Breast epithelium (tissue), 4 donors: ENCODE measurements around the gene ACVR1B. TPM values are rescaled to one million over a fixed set of nuclear protein-coding genes. Genes with fewer than 3 reads are reported as not detected.
A peak's percentile ranks its signal among the peaks of the same experiment; 100 is the strongest.

Source experiments
- DNase-seq, 2 donors: peaks; one replicate each; pipeline ENCODE4 v3.0.0-alpha.2; 2019; ENCODE audit warnings: low spot score in 2 of 2
- H3K27ac ChIP-seq, 2 donors: fragments of 200-600 bp; sonication (generic) in 1 of 2; one replicate each; pipeline ENCODE4 v1.5.1; 2016 to 2019; ENCODE audit warnings: mild to moderate bottlenecking in 1 of 2
- H3K27me3 ChIP-seq, 2 donors: fragments of 200-600 bp; sonication (generic) in 1 of 2; one replicate each; pipeline versions ENCODE4 v1.5.1 to v1.6.0; 2017 to 2019; ENCODE audit warnings: control low read depth in 1 of 2, mild to moderate bottlenecking in 1 of 2
- H3K36me3 ChIP-seq: fragments of 200-600 bp; one replicate; pipeline ENCODE4 v1.5.1; 2019
- H3K4me1 ChIP-seq, 2 donors: fragments of 200-600 bp; sonication (generic); one replicate each; pipeline ENCODE4 v1.5.1; 2016 to 2019; ENCODE audit warnings: control low read depth in 1 of 2
- H3K4me3 ChIP-seq, 3 donors: fragments of 200-600 bp; sonication (generic); 1 replicate in 2 of 3; 2 replicates in 1 of 3; pipeline ENCODE4 v1.5.1; 2016 to 2019; ENCODE audit warnings: mild to moderate bottlenecking in 3 of 3, moderate library complexity in 2 of 3
- H3K9me3 ChIP-seq, 2 donors: fragments of 200-600 bp; sonication (generic) in 1 of 2; one replicate each; pipeline ENCODE4 v1.5.1; 2016 to 2019; ENCODE audit warnings: control low read depth in 1 of 2
- POLR2A ChIP-seq: fragments of 450-650 bp; IDR thresholded peaks from one replicate; pipeline ENCODE4 v1.6.1; 2016; ENCODE audit warnings: antibody characterized with exemption, mild to moderate bottlenecking, moderate library complexity
- POLR2AphosphoS5 ChIP-seq, 3 donors: sonication (generic); formaldehyde crosslinking; IDR thresholded peaks; one replicate each; pipeline ENCODE4 v1.6.1; 2017; ENCODE audit warnings: antibody characterized with exemption in 3 of 3
- intact Hi-C: fragments of 100-400 bp; cut with DNase I; formaldehyde crosslinking; loops from one replicate; pipeline ENCODE4 v1.15.1; 2023; ENCODE audit warnings: low total_unique reads
- total RNA-seq, 3 donors: library from RNA; depleted of rRNA; stranded (reverse); fragments of >200 nt; gene quantifications; one replicate each; pipeline ENCODE4 v1.1.0, GENCODE V29; 2016
- TF ChIP-seq, protein P1 (sequence below), 3 donors: fragments of 450-650 bp; IDR thresholded peaks; one replicate each; pipeline ENCODE4 v1.5.1; 2016 to 2017; ENCODE audit warnings: antibody characterized with exemption in 3 of 3, mild to moderate bottlenecking in 3 of 3, moderate library complexity in 3 of 3

ACVR1B gene
- total RNA-seq, 3 donors from 2014 or later, result 12.3 to 26.3 (median 23.6) TPM

DNA sequence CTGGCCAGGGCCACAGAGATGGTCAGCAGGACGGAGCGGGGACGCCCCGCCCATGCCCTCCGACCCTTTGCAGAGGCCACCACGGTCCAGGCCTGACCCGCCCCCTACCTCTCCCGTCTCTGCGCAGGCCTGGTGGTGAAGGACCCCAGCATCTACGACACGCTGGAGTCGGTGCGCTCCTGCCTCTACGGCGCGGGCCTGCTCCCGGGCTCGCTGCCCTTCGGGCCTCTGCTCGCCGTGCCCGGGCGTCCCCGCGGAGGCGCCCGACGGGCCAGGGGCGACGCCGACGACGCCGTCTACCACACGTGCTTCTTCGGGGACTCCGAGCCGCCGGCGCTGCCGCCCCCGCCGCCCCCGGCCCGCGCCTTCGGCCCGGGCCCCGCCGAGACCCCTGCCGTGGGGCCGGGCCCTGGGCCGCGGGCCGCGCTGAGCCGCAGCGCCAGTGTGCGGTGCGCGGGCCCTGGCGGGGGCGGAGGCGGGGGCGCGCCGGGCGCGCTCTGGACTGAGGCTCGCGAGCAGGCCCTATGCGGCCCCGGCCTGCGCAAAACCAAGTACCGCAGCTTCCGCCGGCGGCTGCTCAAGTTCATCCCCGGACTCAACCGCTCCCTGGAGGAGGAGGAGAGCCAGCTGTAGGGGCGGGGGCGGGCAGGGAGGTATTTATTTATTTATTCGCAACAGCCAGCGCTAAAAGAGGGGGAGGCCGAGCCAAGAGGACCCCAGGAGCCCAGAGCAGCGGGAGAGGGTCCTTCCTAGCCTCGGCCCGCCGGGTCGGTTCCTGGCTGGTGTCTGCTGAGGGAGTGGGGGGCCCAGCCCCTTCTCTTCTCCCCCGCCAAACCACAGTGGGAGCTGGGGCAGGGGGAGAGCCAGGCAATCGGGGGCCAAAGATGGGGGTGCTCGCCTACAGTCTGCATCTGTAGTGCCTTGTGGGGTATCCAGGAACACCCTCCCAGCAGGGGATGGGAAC is 63.4 kb downstream of the ACVR1B start:
- Histone ChIP-seq H3K27ac (peak overlapping the region in 1 of 2 donors; percentile 25), H3K36me3 (no peaks in the 10 kb centered on the region), H3K4me3 (no peak overlapping the region), H3K4me1 (no peaks in the 10 kb centered on the region), H3K27me3 (no peaks in the 10 kb centered on the region), H3K9me3 (no peaks in the 10 kb centered on the region)
- DNase-seq, result no peak
- intact Hi-C loops, result no loop called here
- no peak for TF ChIP-seq POLR2A
- TF ChIP-seq, protein P1, sequence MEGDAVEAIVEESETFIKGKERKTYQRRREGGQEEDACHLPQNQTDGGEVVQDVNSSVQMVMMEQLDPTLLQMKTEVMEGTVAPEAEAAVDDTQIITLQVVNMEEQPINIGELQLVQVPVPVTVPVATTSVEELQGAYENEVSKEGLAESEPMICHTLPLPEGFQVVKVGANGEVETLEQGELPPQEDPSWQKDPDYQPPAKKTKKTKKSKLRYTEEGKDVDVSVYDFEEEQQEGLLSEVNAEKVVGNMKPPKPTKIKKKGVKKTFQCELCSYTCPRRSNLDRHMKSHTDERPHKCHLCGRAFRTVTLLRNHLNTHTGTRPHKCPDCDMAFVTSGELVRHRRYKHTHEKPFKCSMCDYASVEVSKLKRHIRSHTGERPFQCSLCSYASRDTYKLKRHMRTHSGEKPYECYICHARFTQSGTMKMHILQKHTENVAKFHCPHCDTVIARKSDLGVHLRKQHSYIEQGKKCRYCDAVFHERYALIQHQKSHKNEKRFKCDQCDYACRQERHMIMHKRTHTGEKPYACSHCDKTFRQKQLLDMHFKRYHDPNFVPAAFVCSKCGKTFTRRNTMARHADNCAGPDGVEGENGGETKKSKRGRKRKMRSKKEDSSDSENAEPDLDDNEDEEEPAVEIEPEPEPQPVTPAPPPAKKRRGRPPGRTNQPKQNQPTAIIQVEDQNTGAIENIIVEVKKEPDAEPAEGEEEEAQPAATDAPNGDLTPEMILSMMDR (IDR thresholded peaks at IDR 0.05), result no peak

DNA sequence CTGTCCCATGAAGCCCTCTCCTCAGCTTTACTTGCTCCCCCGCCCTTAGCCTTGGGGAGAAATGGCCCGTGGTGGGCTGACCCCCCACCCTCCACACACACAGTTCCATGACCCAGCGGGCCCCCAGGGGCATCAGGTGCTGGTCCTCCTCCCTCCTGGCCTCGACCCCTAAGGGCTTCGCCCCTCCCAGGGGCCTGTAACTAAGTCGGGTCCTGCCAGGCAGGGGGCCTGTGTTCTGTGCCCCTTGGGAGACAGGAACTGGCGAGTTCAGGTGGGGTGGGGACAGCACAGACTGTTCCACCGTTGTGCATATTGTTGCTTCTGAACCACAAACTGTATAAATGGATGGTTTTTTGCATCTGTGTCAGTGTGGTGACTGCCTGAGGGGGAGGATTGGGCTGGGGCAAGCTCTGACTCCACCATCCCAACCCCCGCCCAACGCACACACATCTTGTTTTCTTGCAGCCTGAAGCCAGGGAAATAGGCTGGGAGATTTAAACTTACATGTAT is 64.1 kb downstream of the ACVR1B start:
- H3K27ac ChIP-seq, result peak overlapping the region in 1 of 2 donors; percentile 43
- intact Hi-C loops, result no loop called here
- no peak overlapping the region for H3K4me3 ChIP-seq
- no peak for DNase-seq
- H3K27me3 ChIP-seq, result no peaks in the 10 kb centered on the region
- H3K9me3 ChIP-seq, result no peaks in the 10 kb centered on the region
- no peak for TF ChIP-seq POLR2A
- TF ChIP-seq, protein P1 (IDR thresholded peaks at IDR 0.05), result no peak
- TF ChIP-seq POLR2AphosphoS5 (IDR thresholded peaks at IDR 0.05), result no peak
- H3K4me1 ChIP-seq, result no peaks in the 10 kb centered on the region
- H3K36me3 ChIP-seq, result no peaks in the 10 kb centered on the region

DNA sequence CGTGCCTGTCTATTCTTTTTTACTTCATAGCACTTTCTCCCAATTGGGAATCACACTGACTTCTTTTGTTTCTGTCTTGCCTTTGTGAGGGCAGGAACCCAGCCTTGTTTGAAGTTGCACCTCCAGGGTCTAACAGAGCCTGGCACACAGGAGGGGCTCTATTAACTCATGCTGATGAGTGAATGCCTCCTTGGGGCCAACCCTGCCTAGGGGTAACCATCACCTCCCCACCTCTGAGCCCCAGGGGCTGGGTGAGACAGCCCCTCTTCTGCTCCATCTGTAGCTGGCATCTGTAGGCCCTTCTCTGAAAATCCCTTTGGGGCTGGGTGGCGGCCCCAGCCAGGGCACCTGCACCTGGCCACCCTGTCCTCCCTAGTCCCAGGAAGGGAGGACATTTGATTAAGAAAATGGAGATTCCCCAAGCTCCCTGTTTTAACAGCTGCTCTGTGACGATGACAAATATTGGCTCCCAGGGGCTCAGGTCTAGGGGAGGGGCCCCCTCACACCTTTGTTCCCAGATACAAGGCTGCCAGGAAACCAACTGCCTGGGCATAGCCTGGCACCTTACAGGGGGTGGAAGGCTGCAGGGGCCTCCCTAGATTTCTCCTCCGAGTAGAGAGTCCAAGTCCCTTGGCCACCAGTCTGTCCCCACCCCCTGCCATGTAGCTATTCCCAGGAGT is 67.1 kb downstream of the ACVR1B start:
- H3K27me3 ChIP-seq, result no peaks in the 10 kb centered on the region
- no peak for DNase-seq
- no peaks in the 10 kb centered on the region for H3K9me3 ChIP-seq
- no peak overlapping the region for H3K27ac ChIP-seq
- no peaks in the 10 kb centered on the region for H3K4me1 ChIP-seq
- H3K4me3 ChIP-seq, result no peak overlapping the region
- H3K36me3 ChIP-seq, result no peaks in the 10 kb centered on the region
- intact Hi-C loops, result no loop called here
- no peak for TF ChIP-seq POLR2A

DNA sequence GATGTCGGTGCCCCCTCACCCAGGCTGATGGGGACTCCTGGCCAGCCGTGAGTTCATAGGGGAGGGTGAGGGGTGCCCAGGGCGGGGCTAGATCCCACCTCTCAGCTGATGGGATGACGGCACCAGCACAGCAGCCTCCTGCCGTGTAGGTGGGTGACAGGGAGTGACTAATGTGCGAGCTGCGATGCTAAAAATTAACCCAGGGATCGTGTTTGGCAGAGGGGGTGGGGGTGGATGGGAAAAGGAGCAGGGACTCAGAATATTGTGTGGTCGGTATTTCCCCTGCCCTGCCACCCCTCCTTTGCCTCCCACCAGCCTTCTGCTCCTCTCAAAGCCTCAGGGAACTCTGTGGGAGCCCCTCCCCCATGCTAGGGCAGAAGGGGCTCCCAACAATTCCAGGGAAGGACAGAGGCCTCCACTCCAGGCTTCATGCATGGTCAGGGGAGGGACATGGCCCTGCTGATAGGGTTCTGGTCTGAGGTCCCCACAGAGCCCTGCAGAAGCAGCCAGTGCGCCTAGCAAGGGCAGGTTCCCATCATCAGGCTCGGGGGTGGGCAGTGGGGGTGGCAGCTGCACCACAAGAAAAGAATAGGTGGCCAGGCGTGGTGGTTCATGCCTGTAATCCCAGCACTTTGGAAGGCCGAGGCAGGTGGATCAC is 67.7 kb downstream of the ACVR1B start:
- H3K4me3 ChIP-seq, result no peak overlapping the region
- H3K27me3 ChIP-seq, result no peaks in the 10 kb centered on the region
- H3K9me3 ChIP-seq, result no peaks in the 10 kb centered on the region
- H3K4me1 ChIP-seq, result no peaks in the 10 kb centered on the region
- intact Hi-C loops, result no loop called here
- H3K27ac ChIP-seq, result no peak overlapping the region
- DNase-seq, result no peak
- H3K36me3 ChIP-seq, result no peaks in the 10 kb centered on the region
- no peak for TF ChIP-seq POLR2A
- TF ChIP-seq, protein P1 (IDR thresholded peaks at IDR 0.05), result no peak
- TF ChIP-seq POLR2AphosphoS5 (IDR thresholded peaks at IDR 0.05), result no peak

DNA sequence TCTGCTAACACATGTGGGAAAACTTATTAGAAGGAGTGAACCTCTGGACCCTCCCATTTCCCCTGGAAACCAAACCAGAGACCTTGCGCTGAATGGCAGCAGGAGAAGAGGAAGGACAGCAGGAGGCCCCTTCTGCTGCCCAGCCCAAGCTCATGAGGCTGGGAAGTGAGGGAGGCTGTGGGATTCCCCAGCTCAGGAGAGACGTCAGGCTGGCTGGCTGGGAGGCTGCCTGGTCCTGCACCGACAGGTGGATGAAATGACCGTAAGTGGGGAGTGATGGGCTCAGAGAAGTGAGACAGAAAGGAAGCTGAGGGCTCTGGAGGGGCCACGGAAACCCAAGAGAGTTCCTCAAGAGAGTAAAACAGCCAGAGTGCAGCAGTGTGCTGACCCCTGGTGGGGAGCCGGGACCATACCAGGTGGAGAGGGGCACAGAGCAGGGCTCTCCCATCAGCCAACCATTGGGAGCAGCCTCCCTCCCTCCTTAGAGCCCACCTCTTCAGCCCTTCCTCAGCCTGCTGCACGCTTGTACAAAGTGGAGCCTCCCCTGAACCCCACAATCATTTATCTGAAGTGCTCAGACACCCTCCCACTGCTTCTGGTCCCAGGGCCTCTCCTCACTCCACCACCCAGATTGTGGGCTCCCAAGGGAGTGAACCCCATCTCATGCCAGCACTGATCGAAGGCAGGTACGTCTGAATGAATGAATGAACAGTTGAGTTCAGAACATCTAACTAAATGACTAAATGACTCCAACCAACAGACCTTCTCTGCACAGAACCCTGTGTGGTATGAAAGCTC is 69.2 kb downstream of the ACVR1B start:
- H3K27ac ChIP-seq, result no peak overlapping the region
- no peak overlapping the region for H3K4me3 ChIP-seq
- H3K27me3 ChIP-seq, result no peaks in the 10 kb centered on the region
- intact Hi-C loops, result no loop called here
- TF ChIP-seq POLR2AphosphoS5 (IDR thresholded peaks at IDR 0.05), result no peak
- TF ChIP-seq, protein P1 (IDR thresholded peaks at IDR 0.05), result peak in 2 of 3 donors; percentile 38 to 57
- no peaks in the 10 kb centered on the region for H3K4me1 ChIP-seq
- DNase-seq, result no peak
- H3K9me3 ChIP-seq, result no peaks in the 10 kb centered on the region
- no peaks in the 10 kb centered on the region for H3K36me3 ChIP-seq
